GM12801 (cell line): ENCODE measurements around the gene PRSS33.

ENCODE experiments used
- TF ChIP-seq, protein P1 (sequence below): IDR thresholded peaks from one replicate; pipeline ENCODE4 v1.5.1; 2011; ENCODE audit warnings: control low read depth; ENCODE audit not compliant: insufficient read length; ENCODE audit errors: extremely low read depth

Gene PRSS33

DNA sequence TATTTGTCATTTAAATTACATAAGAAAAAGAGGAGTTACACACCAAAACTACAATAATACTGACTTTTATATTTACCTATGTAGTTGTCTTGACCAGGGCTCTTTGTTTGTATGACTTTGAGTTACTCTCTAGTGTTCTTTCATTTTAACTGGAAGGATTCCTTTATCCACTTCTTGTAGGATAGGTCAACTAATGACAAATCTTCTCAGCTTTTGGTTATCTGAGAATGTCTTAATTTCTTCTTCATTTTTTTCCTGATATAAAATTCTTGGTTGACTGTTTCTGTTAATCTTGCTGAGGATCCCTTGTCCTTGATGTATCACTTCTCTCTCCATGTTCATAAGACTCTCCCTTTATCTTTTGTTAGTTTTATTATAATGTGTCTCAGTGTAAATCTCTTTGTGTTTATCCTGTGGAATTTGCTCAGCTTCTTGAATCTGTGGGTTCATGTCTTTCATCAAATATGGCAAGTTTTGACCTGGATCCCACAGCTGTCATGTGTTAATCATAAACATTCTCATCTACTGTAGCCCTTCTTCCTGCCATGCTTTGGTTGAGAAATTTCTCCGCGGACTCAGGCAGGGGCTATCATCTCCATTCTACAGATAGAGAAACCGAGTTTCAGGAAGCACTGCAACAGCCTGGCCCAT lies 16.3 kb upstream of the PRSS33 start:
- TF ChIP-seq, protein P1, sequence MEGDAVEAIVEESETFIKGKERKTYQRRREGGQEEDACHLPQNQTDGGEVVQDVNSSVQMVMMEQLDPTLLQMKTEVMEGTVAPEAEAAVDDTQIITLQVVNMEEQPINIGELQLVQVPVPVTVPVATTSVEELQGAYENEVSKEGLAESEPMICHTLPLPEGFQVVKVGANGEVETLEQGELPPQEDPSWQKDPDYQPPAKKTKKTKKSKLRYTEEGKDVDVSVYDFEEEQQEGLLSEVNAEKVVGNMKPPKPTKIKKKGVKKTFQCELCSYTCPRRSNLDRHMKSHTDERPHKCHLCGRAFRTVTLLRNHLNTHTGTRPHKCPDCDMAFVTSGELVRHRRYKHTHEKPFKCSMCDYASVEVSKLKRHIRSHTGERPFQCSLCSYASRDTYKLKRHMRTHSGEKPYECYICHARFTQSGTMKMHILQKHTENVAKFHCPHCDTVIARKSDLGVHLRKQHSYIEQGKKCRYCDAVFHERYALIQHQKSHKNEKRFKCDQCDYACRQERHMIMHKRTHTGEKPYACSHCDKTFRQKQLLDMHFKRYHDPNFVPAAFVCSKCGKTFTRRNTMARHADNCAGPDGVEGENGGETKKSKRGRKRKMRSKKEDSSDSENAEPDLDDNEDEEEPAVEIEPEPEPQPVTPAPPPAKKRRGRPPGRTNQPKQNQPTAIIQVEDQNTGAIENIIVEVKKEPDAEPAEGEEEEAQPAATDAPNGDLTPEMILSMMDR = no peak

DNA sequence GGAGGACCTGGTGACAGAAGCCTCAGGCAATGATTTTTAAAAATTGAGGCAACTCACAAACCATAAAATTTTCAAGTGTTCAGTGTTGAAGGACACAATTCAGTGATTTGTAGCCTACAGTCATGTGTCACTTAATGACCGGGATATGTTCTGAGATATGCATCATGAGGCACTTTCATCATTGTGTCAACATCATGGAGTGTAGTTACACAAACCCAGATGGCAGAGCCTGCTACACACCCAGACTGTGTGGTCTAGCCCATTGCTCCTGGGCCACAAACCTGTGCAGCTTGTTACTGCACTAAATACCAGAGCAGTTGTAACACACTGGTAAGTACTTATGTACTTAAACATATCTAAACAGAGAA lies 12.5 kb upstream of the PRSS33 start:
- TF ChIP-seq, protein P1 = no peak

DNA sequence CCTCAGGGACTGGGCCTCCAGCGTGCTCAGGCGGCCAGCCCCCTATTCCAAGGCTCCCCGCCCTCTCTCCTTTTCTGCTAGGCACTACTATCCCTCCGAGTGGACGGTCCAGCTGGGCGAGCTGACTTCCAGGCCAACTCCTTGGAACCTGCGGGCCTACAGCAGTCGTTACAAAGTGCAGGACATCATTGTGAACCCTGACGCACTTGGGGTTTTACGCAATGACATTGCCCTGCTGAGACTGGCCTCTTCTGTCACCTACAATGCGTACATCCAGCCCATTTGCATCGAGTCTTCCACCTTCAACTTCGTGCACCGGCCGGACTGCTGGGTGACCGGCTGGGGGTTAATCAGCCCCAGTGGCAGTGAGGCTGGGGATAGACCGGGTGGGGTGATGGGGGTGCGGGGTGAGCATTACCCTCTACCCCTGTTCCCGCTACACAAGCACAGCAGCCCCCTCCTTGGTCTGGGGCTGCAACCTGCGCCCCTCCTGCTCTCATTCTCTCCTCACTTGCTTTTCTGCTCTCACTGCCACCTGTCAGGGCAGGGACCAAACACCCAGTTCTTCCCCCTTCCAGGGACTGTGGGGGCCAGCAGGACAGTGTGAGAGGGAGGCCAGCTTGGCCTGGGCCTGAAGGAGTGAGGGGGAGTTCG lies 12.0 kb upstream of the PRSS33 start:
- TF ChIP-seq, protein P1 = no peak

DNA sequence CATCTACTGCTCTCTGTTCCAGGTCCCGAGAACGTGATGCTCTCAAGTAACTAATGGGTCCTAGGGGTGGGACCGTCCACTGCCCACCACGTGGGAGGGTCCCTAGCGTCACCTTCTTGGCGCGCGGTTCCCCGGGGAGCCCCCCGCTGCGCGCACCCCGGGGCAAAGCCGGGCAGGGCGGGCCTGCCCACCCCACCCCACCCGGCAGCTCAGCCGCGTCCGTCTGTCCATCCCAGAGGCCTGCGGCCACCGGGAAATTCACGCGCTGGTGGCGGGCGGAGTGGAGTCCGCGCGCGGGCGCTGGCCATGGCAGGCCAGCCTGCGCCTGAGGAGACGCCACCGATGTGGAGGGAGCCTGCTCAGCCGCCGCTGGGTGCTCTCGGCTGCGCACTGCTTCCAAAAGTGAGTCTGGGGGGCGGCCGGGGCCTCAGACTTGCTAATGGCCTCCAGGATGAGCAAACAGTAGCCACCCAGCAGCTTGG lies 11.4 kb upstream of the PRSS33 start:
- TF ChIP-seq, protein P1 = no peak

DNA sequence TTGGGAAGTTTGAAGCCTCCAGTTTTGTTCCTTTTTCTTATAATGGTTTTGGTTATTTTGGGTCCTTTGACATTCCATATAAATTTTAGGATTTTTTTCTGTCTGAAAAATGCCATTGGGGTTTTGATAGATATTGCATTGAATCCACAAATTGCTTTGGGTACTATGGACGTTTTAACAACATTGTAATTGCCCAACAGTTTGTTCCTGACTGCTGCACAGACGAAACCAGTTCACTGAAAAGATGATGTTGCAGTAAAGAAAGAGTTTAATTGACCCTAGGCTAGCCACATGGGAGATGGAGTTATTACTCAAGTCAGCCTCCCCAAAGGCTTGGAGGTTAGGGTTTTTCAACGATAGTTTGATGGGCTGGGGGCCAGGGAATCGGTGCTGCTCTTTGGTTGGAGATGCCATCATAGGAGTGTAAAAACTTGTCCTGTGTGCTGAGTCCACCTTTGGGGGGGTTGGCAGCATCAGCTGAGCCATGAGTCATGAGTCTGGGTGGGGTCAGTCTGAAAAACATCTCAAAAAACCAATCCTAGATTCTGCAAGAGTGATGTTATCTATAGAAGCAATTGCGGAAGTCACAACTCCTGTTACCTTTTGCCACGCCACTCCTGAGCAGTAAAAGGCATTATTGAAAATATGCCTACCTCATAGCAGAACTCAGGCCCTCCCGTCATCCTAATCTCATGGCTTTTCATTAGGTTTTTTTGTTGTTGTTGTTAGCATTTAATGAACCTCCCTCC lies 8.2 kb upstream of the PRSS33 start:
- TF ChIP-seq, protein P1 = no peak

DNA sequence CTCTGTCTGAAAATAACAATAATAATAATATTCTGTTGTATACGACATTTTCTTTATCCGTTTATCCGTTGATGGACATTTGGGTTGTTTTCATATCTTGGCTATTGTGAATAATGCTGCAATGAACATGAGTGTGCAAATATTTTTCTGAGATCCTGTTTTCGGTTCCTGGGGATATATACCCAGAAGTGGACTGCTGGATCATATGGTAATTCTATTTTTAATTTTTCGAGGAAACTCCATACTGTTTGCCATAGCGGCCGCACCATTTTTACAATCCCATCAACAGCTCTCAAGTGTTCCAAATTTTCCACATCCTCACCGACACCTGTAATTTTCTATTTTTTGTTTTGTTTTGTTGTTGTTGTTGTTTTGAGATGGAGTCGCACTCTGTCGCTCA lies 5.6 kb upstream of the PRSS33 start:
- TF ChIP-seq, protein P1 = no peak

DNA sequence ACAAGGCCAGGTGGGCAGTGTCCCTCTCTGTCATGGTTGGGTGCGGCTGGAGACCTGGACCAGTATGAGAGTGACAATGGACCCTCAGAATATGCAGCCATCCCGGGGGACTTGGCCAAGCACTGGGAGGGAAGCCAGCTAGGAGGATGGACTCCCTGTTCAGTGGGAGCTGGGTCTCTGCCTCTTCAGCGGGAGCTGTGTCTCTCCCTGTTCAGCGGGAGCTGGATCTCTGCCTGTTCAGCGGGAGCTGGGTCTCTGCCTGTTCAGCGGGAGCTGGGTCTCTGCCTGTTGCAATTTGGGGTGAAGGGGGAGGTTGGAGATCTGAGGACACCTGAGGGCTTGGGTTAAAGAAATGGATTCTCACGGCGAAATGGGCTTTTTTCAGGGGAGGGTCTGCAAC lies 3.8 kb upstream of the PRSS33 start:
- TF ChIP-seq, protein P1 = no peak
